Fibroblast of lung (primary cell): ENCODE measurements around the gene CEP131. TPM values are rescaled to one million over a fixed set of nuclear protein-coding genes. Genes with fewer than 3 reads are reported as not detected.
A peak's percentile ranks its signal among the peaks of the same experiment; 100 is the strongest.

Experiments used
- DNase-seq, 2 donors: peaks; one replicate each; pipeline versions ENCODE4 v3.0.0 to v3.0.0-alpha.2; 2010; ENCODE audit warnings: low read depth in 2 of 2
- H2AFZ ChIP-seq: 2 replicates; pipeline ENCODE4 v1.5.1; 2012; ENCODE audit warnings: low read length, control low read depth, inconsistent platforms
- H3K27ac ChIP-seq: 2 replicates; pipeline ENCODE4 v1.5.1; 2011; ENCODE audit warnings: low read length, control low read depth; ENCODE audit not compliant: insufficient read depth
- H3K27me3 ChIP-seq: 2 replicates; pipeline ENCODE4 v1.5.1; 2011; ENCODE audit warnings: mild to moderate bottlenecking, low read length; ENCODE audit not compliant: control insufficient read depth, insufficient read depth
- H3K36me3 ChIP-seq: 2 replicates; pipeline ENCODE4 v1.5.1; 2011; ENCODE audit warnings: low read length; ENCODE audit not compliant: control insufficient read depth, insufficient read depth
- H3K4me1 ChIP-seq: 2 replicates; pipeline ENCODE4 v1.5.1; 2011; ENCODE audit warnings: low read length; ENCODE audit not compliant: control insufficient read depth, insufficient read depth; ENCODE audit errors: extremely low read depth
- H3K4me2 ChIP-seq: 2 replicates; pipeline ENCODE4 v1.5.1; 2011; ENCODE audit warnings: low read length, control low read depth; ENCODE audit not compliant: insufficient read depth; ENCODE audit errors: extremely low read depth
- H3K4me3 ChIP-seq, 4 experiments: fragments of 200-600 bp in 1 of 4; sonication (generic) in 1 of 4; replicated peaks in 1 of 4; 2 replicates each; pipeline ENCODE4 v1.5.1; 2011 to 2016; ENCODE audit warnings: low read length in 4 of 4, low read depth in 3 of 4, mild to moderate bottlenecking in 3 of 4, control low read depth in 2 of 4, inconsistent platforms in 1 of 4, mixed read lengths in 1 of 4; ENCODE audit not compliant: insufficient read depth in 1 of 4; ENCODE audit errors: control extremely low read depth in 1 of 4
- H3K79me2 ChIP-seq: 2 replicates; pipeline ENCODE4 v1.5.1; 2012; ENCODE audit warnings: mild to moderate bottlenecking, low read length, inconsistent platforms; ENCODE audit not compliant: control insufficient read depth, insufficient read depth
- H3K9ac ChIP-seq: 2 replicates; pipeline ENCODE4 v1.5.1; 2011; ENCODE audit warnings: mild to moderate bottlenecking, low read length, control low read depth; ENCODE audit not compliant: insufficient read depth
- H3K9me3 ChIP-seq: 2 replicates; pipeline ENCODE4 v1.5.1; 2012; ENCODE audit warnings: low read depth, low read length; ENCODE audit not compliant: control insufficient read depth, insufficient read depth
- H4K20me1 ChIP-seq: 2 replicates; pipeline ENCODE4 v1.5.1; 2011; ENCODE audit warnings: low read length; ENCODE audit not compliant: control insufficient read depth, insufficient read depth; ENCODE audit errors: extremely low read depth
- CTCF ChIP-seq, 2 donors: IDR thresholded peaks in 1 of 2; conservative IDR thresholded peaks in 1 of 2; 1 replicate in 1 of 2; 2 replicates in 1 of 2; pipeline ENCODE4 v1.5.1; 2011 to 2012; ENCODE audit warnings: low read length in 2 of 2, control low read depth in 1 of 2, inconsistent platforms in 1 of 2, low read depth in 1 of 2, mild to moderate bottlenecking in 1 of 2
- EZH2 ChIP-seq: IDR thresholded peaks from 2 replicates; pipeline ENCODE4 v1.5.1; 2012; ENCODE audit warnings: low read length, control low read depth, mild to moderate bottlenecking; ENCODE audit errors: missing control alignments
- polyA plus RNA-seq, 2 donors: library from polyadenylated mRNA; depleted of rRNA in 1 of 2; stranded (reverse) in 1 of 2; unstranded in 1 of 2; fragments of >200 nt; gene quantifications; 2 replicates each; pipeline ENCODE4 v1.2.1, GENCODE V29; 2011 to 2012; ENCODE audit warnings: missing spikeins in 1 of 2
- total RNA-seq: library from RNA; depleted of rRNA; stranded (reverse); fragments of >200 nt; gene quantifications from 2 replicates; pipeline ENCODE4 v1.2.1, GENCODE V29; 2014

Gene CEP131
- total and polyA plus RNA-seq, 2 donors (not counting 1 experiment from before 2014, with no cell fraction given), result 2.0 to 7.4 TPM

- no peak overlapping the region for H2AFZ ChIP-seq
- no peak for TF ChIP-seq EZH2
- TF ChIP-seq CTCF (conservative IDR thresholded peaks at IDR 0.05 in 1 of 2, IDR thresholded peaks at IDR 0.05 in 1 of 2; ENCODE audit: low read depth in 1 of 2, low read length in 2 of 2), result no peak
These were observed 8.4 kb upstream of the CEP131 start for GRCh38 chr17:81231121-81231645.

GRCh38 chr17:81230043-81230820 lies 7.5 kb upstream of the CEP131 start:
- H3K36me3 ChIP-seq, result peaks cover 14% of the 10 kb centered on the region
- H3K4me3 ChIP-seq, result no peak overlapping the region
- DNase-seq, result no peak
- no peak overlapping the region for H3K27ac ChIP-seq
- no peaks in the 10 kb centered on the region for H3K79me2 ChIP-seq
- no peaks in the 10 kb centered on the region for H3K4me1 ChIP-seq
- H2AFZ ChIP-seq, result no peak overlapping the region
- no peaks in the 10 kb centered on the region for H4K20me1 ChIP-seq
- no peaks in the 10 kb centered on the region for H3K27me3 ChIP-seq
- H3K9ac ChIP-seq, result no peak overlapping the region
- H3K4me2 ChIP-seq, result no peak overlapping the region
- TF ChIP-seq CTCF (conservative IDR thresholded peaks at IDR 0.05 in 1 of 2, IDR thresholded peaks at IDR 0.05 in 1 of 2; ENCODE audit: low read depth in 1 of 2, low read length in 2 of 2) (peak; percentile 10 to 32), EZH2 (no peak)
- H3K9me3 ChIP-seq, result no peaks in the 10 kb centered on the region

More at GRCh38 chr17:81231121-81231645, 8.4 kb upstream of the CEP131 start:
- Histone ChIP-seq H3K9ac (no peak overlapping the region), H3K27ac (no peak overlapping the region), H3K4me1 (no peaks in the 10 kb centered on the region), H3K79me2 (no peaks in the 10 kb centered on the region), H3K36me3 (peaks cover 15% of the 10 kb centered on the region), H3K27me3 (no peaks in the 10 kb centered on the region), H3K9me3 (no peaks in the 10 kb centered on the region), H3K4me2 (no peak overlapping the region), H4K20me1 (no peaks in the 10 kb centered on the region), H3K4me3 (no peak overlapping the region)
- DNase-seq, result no peak

- TF ChIP-seq EZH2, result no peak
- TF ChIP-seq CTCF (conservative IDR thresholded peaks at IDR 0.05 in 1 of 2, IDR thresholded peaks at IDR 0.05 in 1 of 2; ENCODE audit: low read depth in 1 of 2, low read length in 2 of 2), result no peak
- no peak for DNase-seq
- Histone ChIP-seq H3K4me2 (no peak overlapping the region), H3K36me3 (peaks cover 14% of the 10 kb centered on the region), H2AFZ (no peak overlapping the region), H3K27ac (no peak overlapping the region), H3K9ac (no peak overlapping the region), H4K20me1 (no peaks in the 10 kb centered on the region), H3K4me1 (no peaks in the 10 kb centered on the region), H3K9me3 (no peaks in the 10 kb centered on the region), H3K27me3 (no peaks in the 10 kb centered on the region), H3K4me3 (no peak overlapping the region), H3K79me2 (no peaks in the 10 kb centered on the region)
These were observed 6.8 kb upstream of the CEP131 start for GRCh38 chr17:81229666-81229920.
